Testis (tissue), 3 donors: ENCODE data around the gene LCLAT1. TPM values are rescaled to one million over a fixed set of nuclear protein-coding genes. Genes with fewer than 3 reads are reported as not detected.
"Not testable (repeated sequence)": the region's sequence is repeated elsewhere in the genome, so short reads cannot be mapped to it uniquely, and the experiment has no call there.

Experiments
- DNase-seq: peaks from one replicate; pipeline ENCODE4 v3.0.0-alpha.2; 2019
- H3K27ac ChIP-seq, 2 donors: fragments of 200-600 bp; sonication (generic); one replicate each; pipeline ENCODE4 v1.5.1; 2019
- H3K27me3 ChIP-seq: fragments of 200-600 bp; sonication (generic); one replicate; pipeline ENCODE4 v1.5.1; 2019
- H3K36me3 ChIP-seq: fragments of 200-600 bp; sonication (generic); one replicate; pipeline ENCODE4 v1.5.1; 2017; ENCODE audit warnings: low read depth; ENCODE audit errors: missing control alignments
- H3K4me1 ChIP-seq: fragments of 200-600 bp; sonication (generic); one replicate; pipeline ENCODE4 v1.5.1; 2019
- H3K4me3 ChIP-seq, 2 donors: fragments of 200-600 bp; sonication (generic); one replicate each; pipeline ENCODE4 v1.5.1; 2017 to 2019
- H3K9me3 ChIP-seq: fragments of 200-600 bp; sonication (generic); one replicate; pipeline ENCODE4 v1.5.1; 2017
- CTCF ChIP-seq, 3 experiments: fragments of 450-650 bp in 2 of 3; fragments of 200-600 bp in 1 of 3; sonication (generic) in 1 of 3; IDR thresholded peaks; one replicate each; pipeline ENCODE4 v1.5.1; 2016 to 2019; ENCODE audit warnings: antibody characterized with exemption in 3 of 3, mild to moderate bottlenecking in 2 of 3, moderate library complexity in 1 of 3
- POLR2A ChIP-seq: fragments of 450-650 bp; IDR thresholded peaks from one replicate; pipeline ENCODE4 v1.6.1; 2017; ENCODE audit warnings: antibody characterized with exemption, mild to moderate bottlenecking, moderate library complexity
- WGBS, 2 donors: methylation state at CpG; one replicate each; pipeline ENCODE4 v1.1.5; 2018; 5-methylcytosine and 5-hydroxymethylcytosine counted together
- intact Hi-C: fragments of 100-400 bp; cut with DNase I; formaldehyde crosslinking; loops from one replicate; pipeline ENCODE4 v1.15.1; 2023; ENCODE audit warnings: low total_unique reads
- polyA plus RNA-seq: library from polyadenylated mRNA; stranded (reverse); fragments of 350-450 nt; fragmentation: Illumina TruSeq; extraction: RNeasy Lipid Tissue Mini Kit (QIAGEN cat#74804); gene quantifications from one replicate; pipeline ENCODE4 v1.2.3, GENCODE V29; 2014; ENCODE audit warnings: low read depth, low replicate concordance; ENCODE audit not compliant: insufficient read depth
- total RNA-seq, 2 donors: library from RNA; depleted of rRNA; stranded (reverse); fragments of >200 nt; gene quantifications; one replicate each; pipeline ENCODE4 v1.2.3, GENCODE V29; 2016

Gene LCLAT1
- total and polyA plus RNA-seq, 3 donors from 2014 or later = 11.1 to 39.4 (median 34.9) TPM

GRCh38 chr2:30511122-30512083, 64.4 kb downstream of the LCLAT1 start:
- no peaks in the 10 kb centered on the region for H3K4me1 ChIP-seq
- DNase-seq = no peak
- no peaks in the 10 kb centered on the region for H3K27me3 ChIP-seq
- no peak overlapping the region for H3K4me3 ChIP-seq
- 74 to 80% methylated on average over 8 of the region's 8 CpGs for WGBS, 2 donors
- intact Hi-C loops = no loop called here
- H3K36me3 ChIP-seq = no peaks in the 10 kb centered on the region
- H3K27ac ChIP-seq = no peak overlapping the region
- TF ChIP-seq POLR2A (no peak), CTCF (IDR thresholded peaks at IDR 0.05) (no peak)
- no peaks in the 10 kb centered on the region for H3K9me3 ChIP-seq

GRCh38 chr2:30512243-30512886, 65.3 kb downstream of the LCLAT1 start:
- 83 to 88% methylated on average over 3 of the region's 3 CpGs for WGBS, 2 donors
- H3K4me3 ChIP-seq = no peak overlapping the region
- intact Hi-C loops = no loop called here
- H3K27ac ChIP-seq = no peak overlapping the region
- H3K9me3 ChIP-seq = no peaks in the 10 kb centered on the region
- H3K27me3 ChIP-seq = no peaks in the 10 kb centered on the region
- H3K36me3 ChIP-seq = no peaks in the 10 kb centered on the region
- TF ChIP-seq CTCF (IDR thresholded peaks at IDR 0.05) (no peak), POLR2A (no peak)
- no peaks in the 10 kb centered on the region for H3K4me1 ChIP-seq
- DNase-seq = no peak

- H3K36me3 ChIP-seq, H3K27ac ChIP-seq, DNase-seq, H3K27me3 ChIP-seq, H3K9me3 ChIP-seq, intact Hi-C loops, H3K4me1 ChIP-seq, H3K4me3 ChIP-seq: not testable (repeated sequence)
- 67% methylated on average over 5 of the region's 5 CpGs for WGBS, 2 donors
Observed at GRCh38 chr2:30513649-30514048, 66.6 kb downstream of the LCLAT1 start.

GRCh38 chr2:30514134-30514847, 67.2 kb downstream of the LCLAT1 start:
- no peaks in the 10 kb centered on the region for H3K36me3 ChIP-seq
- TF ChIP-seq CTCF (IDR thresholded peaks at IDR 0.05) = no peak
- TF ChIP-seq POLR2A = no peak
- intact Hi-C loops = no loop called here
- no peak for DNase-seq
- no peaks in the 10 kb centered on the region for H3K9me3 ChIP-seq
- H3K4me1 ChIP-seq = no peaks in the 10 kb centered on the region
- 61 to 64% methylated on average over 2 of the region's 2 CpGs for WGBS, 2 donors
- no peaks in the 10 kb centered on the region for H3K27me3 ChIP-seq
- H3K4me3 ChIP-seq = no peak overlapping the region
- H3K27ac ChIP-seq = no peak overlapping the region

GRCh38 chr2:30514848-30515435, 67.9 kb downstream of the LCLAT1 start:
- intact Hi-C loops = no loop called here
- Histone ChIP-seq H3K4me1 (no peaks in the 10 kb centered on the region), H3K4me3 (no peak overlapping the region), H3K27me3 (no peaks in the 10 kb centered on the region), H3K36me3 (no peaks in the 10 kb centered on the region), H3K9me3 (no peaks in the 10 kb centered on the region), H3K27ac (no peak overlapping the region)
- TF ChIP-seq CTCF (IDR thresholded peaks at IDR 0.05) (no peak), POLR2A (no peak)
- DNase-seq = no peak
- WGBS, 2 donors = 77 to 85% methylated on average over 4 of the region's 4 CpGs
